ENCODE measurements around the gene C11orf97.

DNA sequence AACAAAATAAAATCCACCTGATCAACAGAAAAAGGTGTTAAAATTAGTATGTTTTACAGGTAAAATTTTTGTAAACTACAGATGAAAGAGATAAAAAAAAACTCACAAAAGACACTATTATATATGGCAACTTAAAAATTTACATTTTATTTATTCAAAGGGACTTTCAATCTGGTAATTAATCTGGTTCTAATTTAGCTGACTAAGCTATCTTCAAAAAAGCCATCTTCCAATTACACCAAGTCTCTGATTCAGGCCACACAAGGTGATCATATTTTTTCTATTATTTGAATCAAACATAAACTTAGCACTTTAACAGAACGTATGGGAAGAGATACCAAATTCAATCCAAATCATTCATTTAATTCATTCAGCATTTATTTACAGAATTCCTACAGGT lies 26.2 kb upstream of the C11orf97 start:
- TF ChIP-seq, protein P1, sequence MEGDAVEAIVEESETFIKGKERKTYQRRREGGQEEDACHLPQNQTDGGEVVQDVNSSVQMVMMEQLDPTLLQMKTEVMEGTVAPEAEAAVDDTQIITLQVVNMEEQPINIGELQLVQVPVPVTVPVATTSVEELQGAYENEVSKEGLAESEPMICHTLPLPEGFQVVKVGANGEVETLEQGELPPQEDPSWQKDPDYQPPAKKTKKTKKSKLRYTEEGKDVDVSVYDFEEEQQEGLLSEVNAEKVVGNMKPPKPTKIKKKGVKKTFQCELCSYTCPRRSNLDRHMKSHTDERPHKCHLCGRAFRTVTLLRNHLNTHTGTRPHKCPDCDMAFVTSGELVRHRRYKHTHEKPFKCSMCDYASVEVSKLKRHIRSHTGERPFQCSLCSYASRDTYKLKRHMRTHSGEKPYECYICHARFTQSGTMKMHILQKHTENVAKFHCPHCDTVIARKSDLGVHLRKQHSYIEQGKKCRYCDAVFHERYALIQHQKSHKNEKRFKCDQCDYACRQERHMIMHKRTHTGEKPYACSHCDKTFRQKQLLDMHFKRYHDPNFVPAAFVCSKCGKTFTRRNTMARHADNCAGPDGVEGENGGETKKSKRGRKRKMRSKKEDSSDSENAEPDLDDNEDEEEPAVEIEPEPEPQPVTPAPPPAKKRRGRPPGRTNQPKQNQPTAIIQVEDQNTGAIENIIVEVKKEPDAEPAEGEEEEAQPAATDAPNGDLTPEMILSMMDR (conservative IDR thresholded peaks at IDR 0.05; ENCODE audit: low read depth in 2 of 2): no peak
- TF ChIP-seq, protein P2, sequence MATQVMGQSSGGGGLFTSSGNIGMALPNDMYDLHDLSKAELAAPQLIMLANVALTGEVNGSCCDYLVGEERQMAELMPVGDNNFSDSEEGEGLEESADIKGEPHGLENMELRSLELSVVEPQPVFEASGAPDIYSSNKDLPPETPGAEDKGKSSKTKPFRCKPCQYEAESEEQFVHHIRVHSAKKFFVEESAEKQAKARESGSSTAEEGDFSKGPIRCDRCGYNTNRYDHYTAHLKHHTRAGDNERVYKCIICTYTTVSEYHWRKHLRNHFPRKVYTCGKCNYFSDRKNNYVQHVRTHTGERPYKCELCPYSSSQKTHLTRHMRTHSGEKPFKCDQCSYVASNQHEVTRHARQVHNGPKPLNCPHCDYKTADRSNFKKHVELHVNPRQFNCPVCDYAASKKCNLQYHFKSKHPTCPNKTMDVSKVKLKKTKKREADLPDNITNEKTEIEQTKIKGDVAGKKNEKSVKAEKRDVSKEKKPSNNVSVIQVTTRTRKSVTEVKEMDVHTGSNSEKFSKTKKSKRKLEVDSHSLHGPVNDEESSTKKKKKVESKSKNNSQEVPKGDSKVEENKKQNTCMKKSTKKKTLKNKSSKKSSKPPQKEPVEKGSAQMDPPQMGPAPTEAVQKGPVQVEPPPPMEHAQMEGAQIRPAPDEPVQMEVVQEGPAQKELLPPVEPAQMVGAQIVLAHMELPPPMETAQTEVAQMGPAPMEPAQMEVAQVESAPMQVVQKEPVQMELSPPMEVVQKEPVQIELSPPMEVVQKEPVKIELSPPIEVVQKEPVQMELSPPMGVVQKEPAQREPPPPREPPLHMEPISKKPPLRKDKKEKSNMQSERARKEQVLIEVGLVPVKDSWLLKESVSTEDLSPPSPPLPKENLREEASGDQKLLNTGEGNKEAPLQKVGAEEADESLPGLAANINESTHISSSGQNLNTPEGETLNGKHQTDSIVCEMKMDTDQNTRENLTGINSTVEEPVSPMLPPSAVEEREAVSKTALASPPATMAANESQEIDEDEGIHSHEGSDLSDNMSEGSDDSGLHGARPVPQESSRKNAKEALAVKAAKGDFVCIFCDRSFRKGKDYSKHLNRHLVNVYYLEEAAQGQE (IDR thresholded peaks at IDR 0.05; ENCODE audit: unreplicated experiment): no peak
- no peak for TF ChIP-seq EZH2 (IDR thresholded peaks at IDR 0.05; ENCODE audit: low read depth, unreplicated experiment)
- no peak for TF ChIP-seq EZH2phosphoT487 (IDR thresholded peaks at IDR 0.05; ENCODE audit: unreplicated experiment)
- no peak for TF ChIP-seq POLR2AphosphoS5 (IDR thresholded peaks at IDR 0.05; ENCODE audit: low read depth)
- no peak for TF ChIP-seq CREB1 (CRISPR knock-in tag; IDR thresholded peaks at IDR 0.05; ENCODE audit: low read depth)
- no peak for TF ChIP-seq JUNB (IDR thresholded peaks at IDR 0.05; ENCODE audit: unreplicated experiment)
- no peak for TF ChIP-seq ZNF114 (CRISPR knock-in tag; IDR thresholded peaks at IDR 0.05)
- TF ChIP-seq, protein P3, sequence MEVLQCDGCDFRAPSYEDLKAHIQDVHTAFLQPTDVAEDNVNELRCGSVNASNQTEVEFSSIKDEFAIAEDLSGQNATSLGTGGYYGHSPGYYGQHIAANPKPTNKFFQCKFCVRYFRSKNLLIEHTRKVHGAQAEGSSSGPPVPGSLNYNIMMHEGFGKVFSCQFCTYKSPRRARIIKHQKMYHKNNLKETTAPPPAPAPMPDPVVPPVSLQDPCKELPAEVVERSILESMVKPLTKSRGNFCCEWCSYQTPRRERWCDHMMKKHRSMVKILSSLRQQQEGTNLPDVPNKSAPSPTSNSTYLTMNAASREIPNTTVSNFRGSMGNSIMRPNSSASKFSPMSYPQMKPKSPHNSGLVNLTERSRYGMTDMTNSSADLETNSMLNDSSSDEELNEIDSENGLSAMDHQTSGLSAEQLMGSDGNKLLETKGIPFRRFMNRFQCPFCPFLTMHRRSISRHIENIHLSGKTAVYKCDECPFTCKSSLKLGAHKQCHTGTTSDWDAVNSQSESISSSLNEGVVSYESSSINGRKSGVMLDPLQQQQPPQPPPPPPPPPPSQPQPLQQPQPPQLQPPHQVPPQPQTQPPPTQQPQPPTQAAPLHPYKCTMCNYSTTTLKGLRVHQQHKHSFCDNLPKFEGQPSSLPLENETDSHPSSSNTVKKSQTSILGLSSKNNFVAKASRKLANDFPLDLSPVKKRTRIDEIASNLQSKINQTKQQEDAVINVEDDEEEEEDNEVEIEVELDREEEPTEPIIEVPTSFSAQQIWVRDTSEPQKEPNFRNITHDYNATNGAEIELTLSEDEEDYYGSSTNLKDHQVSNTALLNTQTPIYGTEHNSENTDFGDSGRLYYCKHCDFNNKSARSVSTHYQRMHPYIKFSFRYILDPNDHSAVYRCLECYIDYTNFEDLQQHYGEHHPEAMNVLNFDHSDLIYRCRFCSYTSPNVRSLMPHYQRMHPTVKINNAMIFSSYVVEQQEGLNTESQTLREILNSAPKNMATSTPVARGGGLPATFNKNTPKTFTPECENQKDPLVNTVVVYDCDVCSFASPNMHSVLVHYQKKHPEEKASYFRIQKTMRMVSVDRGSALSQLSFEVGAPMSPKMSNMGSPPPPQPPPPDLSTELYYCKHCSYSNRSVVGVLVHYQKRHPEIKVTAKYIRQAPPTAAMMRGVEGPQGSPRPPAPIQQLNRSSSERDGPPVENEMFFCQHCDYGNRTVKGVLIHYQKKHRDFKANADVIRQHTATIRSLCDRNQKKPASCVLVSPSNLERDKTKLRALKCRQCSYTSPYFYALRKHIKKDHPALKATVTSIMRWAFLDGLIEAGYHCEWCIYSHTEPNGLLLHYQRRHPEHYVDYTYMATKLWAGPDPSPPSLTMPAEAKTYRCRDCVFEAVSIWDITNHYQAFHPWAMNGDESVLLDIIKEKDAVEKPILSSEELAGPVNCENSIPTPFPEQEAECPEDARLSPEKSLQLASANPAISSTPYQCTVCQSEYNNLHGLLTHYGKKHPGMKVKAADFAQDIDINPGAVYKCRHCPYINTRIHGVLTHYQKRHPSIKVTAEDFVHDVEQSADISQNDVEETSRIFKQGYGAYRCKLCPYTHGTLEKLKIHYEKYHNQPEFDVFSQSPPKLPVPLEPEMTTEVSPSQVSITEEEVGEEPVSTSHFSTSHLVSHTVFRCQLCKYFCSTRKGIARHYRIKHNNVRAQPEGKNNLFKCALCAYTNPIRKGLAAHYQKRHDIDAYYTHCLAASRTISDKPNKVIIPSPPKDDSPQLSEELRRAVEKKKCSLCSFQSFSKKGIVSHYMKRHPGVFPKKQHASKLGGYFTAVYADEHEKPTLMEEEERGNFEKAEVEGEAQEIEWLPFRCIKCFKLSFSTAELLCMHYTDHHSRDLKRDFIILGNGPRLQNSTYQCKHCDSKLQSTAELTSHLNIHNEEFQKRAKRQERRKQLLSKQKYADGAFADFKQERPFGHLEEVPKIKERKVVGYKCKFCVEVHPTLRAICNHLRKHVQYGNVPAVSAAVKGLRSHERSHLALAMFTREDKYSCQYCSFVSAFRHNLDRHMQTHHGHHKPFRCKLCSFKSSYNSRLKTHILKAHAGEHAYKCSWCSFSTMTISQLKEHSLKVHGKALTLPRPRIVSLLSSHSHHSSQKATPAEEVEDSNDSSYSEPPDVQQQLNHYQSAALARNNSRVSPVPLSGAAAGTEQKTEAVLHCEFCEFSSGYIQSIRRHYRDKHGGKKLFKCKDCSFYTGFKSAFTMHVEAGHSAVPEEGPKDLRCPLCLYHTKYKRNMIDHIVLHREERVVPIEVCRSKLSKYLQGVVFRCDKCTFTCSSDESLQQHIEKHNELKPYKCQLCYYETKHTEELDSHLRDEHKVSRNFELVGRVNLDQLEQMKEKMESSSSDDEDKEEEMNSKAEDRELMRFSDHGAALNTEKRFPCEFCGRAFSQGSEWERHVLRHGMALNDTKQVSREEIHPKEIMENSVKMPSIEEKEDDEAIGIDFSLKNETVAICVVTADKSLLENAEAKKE (CRISPR knock-in tag; IDR thresholded peaks at IDR 0.05): no peak
- TF ChIP-seq ZNF331 (CRISPR knock-in tag; IDR thresholded peaks at IDR 0.05; ENCODE audit: low read depth): no peak

All from GM23338 (cell line).